Nucleus accumbens (tissue), 56 donors: ENCODE data around the gene NRARP.

Experiments
- DNase-seq, 56 donors: peaks; one replicate each; lab custom pipeline; 2025; lab: John Stamatoyannopoulos, UW

NRARP gene

GRCh38 chr9:137279741-137280473 is 22.2 kb downstream of the NRARP start:
- no peak for DNase-seq

- DNase-seq: no peak
These were observed 23.1 kb downstream of the NRARP start for GRCh38 chr9:137278721-137279711.

GRCh38 chr9:137278061-137278701 is 23.9 kb downstream of the NRARP start:
- DNase-seq: no peak

- peak in 8 of 56 donors; percentile 22 to 49 (median 38) for DNase-seq
These were observed 24.6 kb downstream of the NRARP start, which contains the start of gene TOR4A for GRCh38 chr9:137277329-137278041. Gene TOR4A, plus strand, starts transcription at chr9:137277726. Its CDS starts 964 bp downstream, at chr9:137278690.

- DNase-seq: no peak
These were observed 25.4 kb downstream of the NRARP start for GRCh38 chr9:137276473-137277328.

- DNase-seq: no peak
These were observed 26.2 kb downstream of the NRARP start for GRCh38 chr9:137275588-137276472.

GRCh38 chr9:137275203-137275587 is 26.9 kb downstream of the NRARP start:
- no peak for DNase-seq

- no peak for DNase-seq
These were observed 28.3 kb downstream of the NRARP start for GRCh38 chr9:137273611-137274320.

GRCh38 chr9:137273095-137273490 is 29.0 kb downstream of the NRARP start:
- no peak for DNase-seq

- no peak for DNase-seq
These were observed 29.6 kb downstream of the NRARP start for GRCh38 chr9:137272241-137273094.

GRCh38 chr9:137271696-137272076 is 30.4 kb downstream of the NRARP start:
- DNase-seq: no peak

- DNase-seq: no peak
These were observed 31.0 kb downstream of the NRARP start for GRCh38 chr9:137270929-137271695.

- DNase-seq: no peak
These were observed 32.8 kb downstream of the NRARP start for GRCh38 chr9:137269231-137269772.

GRCh38 chr9:137268538-137269201 is 33.4 kb downstream of the NRARP start:
- DNase-seq: no peak

- no peak for DNase-seq
These were observed 34.1 kb downstream of the NRARP start for GRCh38 chr9:137267933-137268355.
